Gastrocnemius medialis (tissue), 4 donors: ENCODE results near the gene ACP1.

Source experiments
- CTCF ChIP-seq, 5 experiments: fragments of 450-650 bp in 3 of 5; fragments of 200-600 bp in 2 of 5; sonication (generic) in 2 of 5; IDR thresholded peaks in 4 of 5; conservative IDR thresholded peaks in 1 of 5; 1 replicate in 4 of 5; 2 replicates in 1 of 5; pipeline ENCODE4 v1.5.1; 2016 to 2019; ENCODE audit warnings: antibody characterized with exemption in 5 of 5, mild to moderate bottlenecking in 3 of 5, moderate library complexity in 3 of 5
- POLR2A ChIP-seq, 2 donors: fragments of 450-650 bp; IDR thresholded peaks; one replicate each; pipeline ENCODE4 v1.6.1; 2017; ENCODE audit warnings: antibody characterized with exemption in 2 of 2, mild to moderate bottlenecking in 2 of 2, moderate library complexity in 2 of 2

GRCh38 chr2:279366-279765 is 14.6 kb downstream of the ACP1 start:
- no peak for TF ChIP-seq CTCF (IDR thresholded peaks at IDR 0.05 in 4 of 5, conservative IDR thresholded peaks at IDR 0.05 in 1 of 5)
- no peak for TF ChIP-seq POLR2A (IDR thresholded peaks at IDR 0.05)
